Endothelial cell of umbilical vein (primary cell): ENCODE results near the gene PRKCZ. TPM values are rescaled to one million over a fixed set of nuclear protein-coding genes. Genes with fewer than 3 reads are reported as not detected.
A peak's percentile ranks its signal among the peaks of the same experiment; 100 is the strongest.

Experiments
- BruUV-seq: library from RNA; stranded (reverse); fragments of 400-500 nt; replicated peaks from 2 replicates; lab custom pipeline; 2021; lab: Mats Ljungman, UMichigan
- CTCF ChIA-PET: fragments of 300-600, 350-600 bp; sonication (Branson Sonifier 250); formaldehyde crosslinking; loops from one replicate; lab custom pipeline; 2021; ENCODE audit warnings: antibody characterized with exemption, inconsistent platforms; lab: Charles Lee
- POLR2A ChIA-PET: fragments of 300-600, 350-600 bp; sonication (Branson Sonifier 250); formaldehyde crosslinking; loops from one replicate; lab custom pipeline; 2021; ENCODE audit warnings: antibody characterized with exemption, inconsistent platforms; lab: Charles Lee
- DNase-seq: peaks from one replicate; pipeline ENCODE4 v3.0.0-alpha.2; 2011; ENCODE audit warnings: low read depth, low spot score
- FAIRE-seq: peaks from 2 replicates; lab custom pipeline; 2011; peaks lifted over from hg19 to GRCh38; lab: Jason Lieb, UNC
- H2AFZ ChIP-seq: 2 replicates; pipeline ENCODE4 v1.6.0; 2012; ENCODE audit warnings: low read depth, low read length, control low read depth, inconsistent platforms
- H3K27ac ChIP-seq: 2 replicates; pipeline ENCODE4 v1.5.1; 2011; ENCODE audit warnings: low read depth, mild to moderate bottlenecking, control low read depth, low read length, moderate library complexity; ENCODE audit not compliant: insufficient read depth
- H3K27me3 ChIP-seq, 2 experiments: 2 replicates each; pipeline versions ENCODE4 v1.6.0 to v1.6.1; 2011; ENCODE audit warnings: low read length in 2 of 2, mixed read lengths in 1 of 2; ENCODE audit not compliant: control insufficient read depth in 2 of 2, insufficient read depth in 2 of 2
- H3K36me3 ChIP-seq, 2 experiments: 2 replicates in 1 of 2; 3 replicates in 1 of 2; pipeline ENCODE4 v1.5.1; 2011; ENCODE audit warnings: low read length in 2 of 2, mild to moderate bottlenecking in 1 of 2, moderate library complexity in 1 of 2; ENCODE audit not compliant: control insufficient read depth in 2 of 2, insufficient read depth in 2 of 2; ENCODE audit errors: extremely low read depth in 1 of 2
- H3K4me1 ChIP-seq: 3 replicates; pipeline ENCODE4 v1.5.1; 2011; ENCODE audit warnings: mild to moderate bottlenecking, low read length; ENCODE audit not compliant: control insufficient read depth, insufficient read depth; ENCODE audit errors: extremely low read depth
- H3K4me2 ChIP-seq: 2 replicates; pipeline ENCODE4 v1.6.1; 2011; ENCODE audit warnings: low read length, control low read depth, mixed read lengths; ENCODE audit not compliant: insufficient read depth
- H3K4me3 ChIP-seq, 3 experiments: fragments of 200-600 bp in 1 of 3; sonication (generic), shearing (Covaris generic) in 1 of 3; replicated peaks in 1 of 3; 2 replicates each; pipeline ENCODE4 v1.5.1; 2011 to 2016; ENCODE audit warnings: control low read depth in 3 of 3, low read length in 3 of 3, mild to moderate bottlenecking in 2 of 3, inconsistent platforms in 1 of 3, low read depth in 1 of 3, moderate library complexity in 1 of 3; ENCODE audit not compliant: insufficient read depth in 1 of 3
- H3K79me2 ChIP-seq: 2 replicates; pipeline ENCODE4 v1.6.0; 2012; ENCODE audit warnings: low read length, inconsistent platforms; ENCODE audit not compliant: control insufficient read depth, insufficient read depth
- H3K9ac ChIP-seq: replicated peaks from 2 replicates; pipeline ENCODE3; 2011; ENCODE audit warnings: low read length, control low read depth; ENCODE audit not compliant: insufficient read depth; ENCODE audit errors: extremely low read depth
- H3K9me1 ChIP-seq: replicated peaks from 3 replicates; pipeline ENCODE4 v1.6.0; 2011; ENCODE audit warnings: mild to moderate bottlenecking, low read length; ENCODE audit not compliant: control insufficient read depth, insufficient read depth; ENCODE audit errors: extremely low read depth
- H3K9me3 ChIP-seq: replicated peaks from 2 replicates; pipeline ENCODE4 v1.5.1; 2012; ENCODE audit warnings: low read length, inconsistent platforms; ENCODE audit not compliant: control insufficient read depth, insufficient read depth
- H4K20me1 ChIP-seq: replicated peaks from 2 replicates; pipeline ENCODE3; 2011; ENCODE audit warnings: mild to moderate bottlenecking, low read length; ENCODE audit not compliant: control insufficient read depth, insufficient read depth; ENCODE audit errors: extremely low read depth
- CTCF ChIP-seq, 2 donors: IDR thresholded peaks; 1 replicate in 1 of 2; 2 replicates in 1 of 2; pipeline ENCODE4 v1.5.1; 2011; ENCODE audit warnings: low read length in 2 of 2, mild to moderate bottlenecking in 2 of 2, moderate library complexity in 2 of 2, control low read depth in 1 of 2, inconsistent platforms in 1 of 2, low read depth in 1 of 2; ENCODE audit not compliant: insufficient read depth in 1 of 2; ENCODE audit errors: extremely low read depth in 1 of 2
- EZH2 ChIP-seq: IDR thresholded peaks from 2 replicates; pipeline ENCODE4 v1.6.1; 2012; ENCODE audit warnings: borderline replicate concordance, low read depth, mild to moderate bottlenecking, moderate library complexity, low read length, inconsistent platforms; ENCODE audit not compliant: severe bottlenecking
- FOS ChIP-seq: IDR thresholded peaks from 2 replicates; pipeline ENCODE4 v1.6.1; 2011; ENCODE audit warnings: mild to moderate bottlenecking, low read length, moderate library complexity, borderline replicate concordance; ENCODE audit not compliant: insufficient read depth
- GATA2 ChIP-seq: IDR thresholded peaks from 2 replicates; pipeline ENCODE4 v1.7.0; 2011; ENCODE audit warnings: low read depth, mild to moderate bottlenecking, moderate library complexity, mixed read lengths, low read length; ENCODE audit not compliant: insufficient read length, insufficient read depth
- JUN ChIP-seq: IDR thresholded peaks from 2 replicates; pipeline ENCODE4 v1.6.1; 2011; ENCODE audit warnings: borderline replicate concordance, low read depth; ENCODE audit not compliant: insufficient read length, insufficient read depth
- MAX ChIP-seq: IDR thresholded peaks from 2 replicates; pipeline ENCODE4 v1.6.1; 2011; ENCODE audit not compliant: insufficient read depth, insufficient read length
- MYC ChIP-seq: IDR thresholded peaks from one replicate; pipeline ENCODE4 v1.6.1; 2011; ENCODE audit warnings: mild to moderate bottlenecking, low read depth, low read length
- POLR2A ChIP-seq: IDR thresholded peaks from 2 replicates; pipeline ENCODE4 v1.6.1; 2012; ENCODE audit warnings: low read depth, mild to moderate bottlenecking, control low read depth, low read length
- POLR2AphosphoS5 ChIP-seq: IDR thresholded peaks from 2 replicates; pipeline ENCODE4 v1.6.1; 2012; ENCODE audit warnings: low read depth, mild to moderate bottlenecking, control low read depth, low read length, moderate library complexity; ENCODE audit not compliant: insufficient read depth
- dilution Hi-C: fragments of 300-500 bp; cut with MboI; formaldehyde crosslinking; loops from one replicate; pipeline ENCODE4 v1.15.0; 2019; ENCODE audit warnings: low sequenced_read_pairs; ENCODE audit not compliant: extremely low pct_ligation_motif_present
- intact Hi-C: fragments of 100-400 bp; cut with micrococcal nuclease; formaldehyde crosslinking; loops from one replicate; pipeline ENCODE4 v1.10.0; 2022
- polyA plus RNA-seq, 4 experiments: library from polyadenylated mRNA; depleted of rRNA in 3 of 4; stranded (reverse) in 3 of 4; unstranded in 1 of 4; fragments of >200 nt; gene quantifications; 2 replicates each; pipeline versions ENCODE4 v1.2.1 to v1.2.3, GENCODE V29; 2011 to 2012; ENCODE audit warnings: missing spikeins in 1 of 4
- total RNA-seq: library from RNA; stranded (reverse); gene quantifications from 2 replicates; pipeline ENCODE4 v1.2.3, GENCODE V29; 2021

PRKCZ gene
- total and polyA plus RNA-seq, 2 donors (not counting 3 experiments of a cell fraction or from before 2014, with no cell fraction given) = 0.22 to 1.7 TPM

GRCh38 chr1:2204415-2205190 is 154.4 kb downstream of the PRKCZ start:
- no peaks in the 10 kb centered on the region for H3K9me1 ChIP-seq
- ChIA-PET CTCF (interaction anchor here (0.7 to 12.3 kb wide), 7 partner anchors 10 to 187 kb away, joined by 3 to 631 read pairs (median 3); partner anchors contain the start of genes FAAP20, MORN1 and RER1), POLR2A (interaction anchor here (1.0 to 1.8 kb wide), 4 partner anchors 10 to 26 kb away, joined by 3 to 17 read pairs (median 6); partner anchors contain the start of gene FAAP20)
- no peaks in the 10 kb centered on the region for H4K20me1 ChIP-seq
- peaks cover 29% of the 10 kb centered on the region for H3K4me1 ChIP-seq
- FAIRE-seq (no peak), DNase-seq (peak; percentile 70)
- intact Hi-C loops (loop anchor here (1.0 to 2.0 kb wide), 3 partner anchors 9 to 74 kb away; no protein-coding TSS in a partner anchor), dilution Hi-C loops (no loop called here)
- peak overlapping the region; percentile 52 for H3K9ac ChIP-seq
- peak overlapping the region; percentile 0 to 51 (median 16) for H3K4me3 ChIP-seq
- TF ChIP-seq GATA2 (no peak), MYC (no peak), POLR2A (peak; percentile 65), EZH2 (no peak), CTCF (IDR thresholded peaks at IDR 0.05; ENCODE audit: extremely low read depth in 1 of 2, insufficient read depth in 1 of 2, low read depth in 1 of 2, low read length in 2 of 2) (no peak), MAX (peak; percentile 40), POLR2AphosphoS5 (peak; percentile 46), FOS (no peak), JUN (no peak)
- no peaks in the 10 kb centered on the region for H3K9me3 ChIP-seq
- BruUV-seq = no TSS peak
- no peaks in the 10 kb centered on the region for H3K27me3 ChIP-seq
- H3K4me2 ChIP-seq = peak overlapping the region; percentile 77
- H3K27ac ChIP-seq = peak overlapping the region; percentile 4
- no peaks in the 10 kb centered on the region for H3K36me3 ChIP-seq
- H2AFZ ChIP-seq = peak overlapping the region; percentile 89
- no peaks in the 10 kb centered on the region for H3K79me2 ChIP-seq
